Stimulated activated CD4-positive, alpha-beta T cell treated with anti-CD3 and anti-CD28 coated beads, TNF-alpha, amount 100 ng/mL, for 4 hours (primary cell): ENCODE measurements around the gene KCNIP3.
"Not testable (repeated sequence)": the region's sequence is repeated elsewhere in the genome, so short reads cannot be mapped to it uniquely, and the experiment has no call there.

Experiments
- DNase-seq, 3 experiments: peaks; one replicate each; pipeline ENCODE4 v3.0.0-alpha.2; 2020; ENCODE audit warnings: low read depth in 3 of 3

KCNIP3 gene

GRCh38 chr2:95296880-95297487, at the start of gene KCNIP3:
Gene KCNIP3 (plus strand): TSS chr2:95297347. CDS start chr2:95297439, 92 bp downstream.
- no peak for DNase-seq

GRCh38 chr2:95258271-95258670, 38.9 kb upstream of the KCNIP3 start:
- DNase-seq = no peak

GRCh38 chr2:95260028-95261023, 36.8 kb upstream of the KCNIP3 start:
- no peak for DNase-seq

- DNase-seq = no peak
These were observed 35.5 kb upstream of the KCNIP3 start for GRCh38 chr2:95261602-95262001.

- DNase-seq = no peak
These were observed 34.1 kb upstream of the KCNIP3 start for GRCh38 chr2:95262896-95263542.

GRCh38 chr2:95264624-95265023, 32.5 kb upstream of the KCNIP3 start:
- DNase-seq = no peak

GRCh38 chr2:95265182-95265581, 32.0 kb upstream of the KCNIP3 start:
- DNase-seq = no peak

GRCh38 chr2:95266781-95267430, 30.2 kb upstream of the KCNIP3 start:
- DNase-seq = no peak

GRCh38 chr2:95267458-95268210, 29.5 kb upstream of the KCNIP3 start:
- DNase-seq = no peak

- DNase-seq = no peak
These were observed 28.7 kb upstream of the KCNIP3 start for GRCh38 chr2:95268211-95269035.

- DNase-seq = no peak
These were observed 28.0 kb upstream of the KCNIP3 start for GRCh38 chr2:95269036-95269680.

GRCh38 chr2:95269745-95270144, 27.4 kb upstream of the KCNIP3 start:
- not testable (repeated sequence) for DNase-seq

GRCh38 chr2:95270541-95271081, 26.5 kb upstream of the KCNIP3 start:
- no peak for DNase-seq

GRCh38 chr2:95271381-95271971, 25.7 kb upstream of the KCNIP3 start:
- no peak for DNase-seq

- DNase-seq = no peak
These were observed 24.8 kb upstream of the KCNIP3 start for GRCh38 chr2:95272299-95272751.

GRCh38 chr2:95272781-95273180, 24.4 kb upstream of the KCNIP3 start:
- no peak for DNase-seq

- no peak for DNase-seq
These were observed 23.4 kb upstream of the KCNIP3 start for GRCh38 chr2:95273566-95274290.
